NCI-H524 treated with DMSO at 0.1 percent for 48 hours (cell line): Measurements from ENCODE around the gene RPP30.
"Not testable (repeated sequence)": the region's sequence is repeated elsewhere in the genome, so short reads cannot be mapped to it uniquely, and the experiment has no call there.

Source experiments
- DNase-seq: peaks from one replicate; lab custom pipeline; 2025; lab: John Stamatoyannopoulos, UW

The RPP30 gene

DNA sequence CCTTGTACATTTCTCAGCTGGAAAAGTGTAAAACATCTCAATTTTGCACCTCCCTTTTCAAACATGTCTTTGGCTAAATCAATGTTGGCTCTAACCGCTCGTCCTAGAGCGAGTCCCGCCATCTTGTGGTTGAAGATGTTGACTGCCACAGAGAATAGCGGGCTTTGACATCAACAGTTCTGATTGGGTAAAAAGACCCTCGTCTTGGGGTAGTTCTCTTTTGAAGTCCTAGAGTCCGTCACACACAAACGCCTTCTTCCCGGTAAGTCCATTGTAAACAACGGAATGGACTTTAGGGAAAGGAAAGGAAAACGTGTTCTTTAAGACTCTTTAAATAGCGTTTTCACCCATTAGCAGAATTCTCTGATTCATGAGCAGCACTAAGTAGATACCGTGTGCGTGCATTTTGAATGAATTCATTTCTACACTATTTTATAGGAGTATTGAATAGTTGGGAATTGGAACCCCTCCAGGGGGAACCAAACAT is 452 bp upstream of the RPP30 start:
- no peak for DNase-seq

DNA sequence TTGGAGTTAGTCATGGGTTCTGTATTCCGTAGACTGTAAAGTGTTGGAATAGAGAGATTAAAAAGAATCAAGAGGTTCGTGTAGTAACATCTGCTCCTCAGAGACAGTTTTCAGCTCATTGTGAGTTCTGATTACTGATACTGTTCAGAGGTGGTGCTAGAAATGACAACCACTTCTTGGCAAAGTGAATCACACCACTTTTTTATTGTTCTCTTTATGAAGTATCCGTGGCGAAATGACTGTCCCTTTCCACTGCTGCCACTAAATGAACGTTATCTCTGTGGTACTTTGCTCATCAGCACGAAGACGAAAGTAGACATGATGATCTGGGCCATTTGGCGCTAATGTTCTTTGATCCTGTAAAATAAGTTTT is 860 bp downstream of the RPP30 start:
- no peak for DNase-seq

DNA sequence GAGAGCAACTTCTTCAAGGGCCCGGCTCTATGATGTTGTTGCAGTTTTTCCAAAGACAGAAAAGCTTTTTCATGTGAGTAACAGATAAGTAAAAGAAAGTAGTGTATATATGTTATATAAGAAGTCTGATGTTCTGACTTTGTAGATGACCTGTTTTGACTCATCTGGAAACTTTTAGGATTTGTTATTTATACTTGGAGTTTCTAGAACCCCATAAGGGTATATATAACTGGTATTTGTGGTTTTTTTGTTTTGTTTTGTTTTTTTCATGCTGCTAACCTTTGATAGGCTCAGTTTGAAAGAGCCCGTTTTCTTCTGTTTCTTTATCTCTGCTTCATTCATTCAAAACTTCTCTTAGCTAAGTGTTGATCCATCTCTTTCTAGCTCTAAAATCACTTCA is 7.3 kb downstream of the RPP30 start:
- no peak for DNase-seq

DNA sequence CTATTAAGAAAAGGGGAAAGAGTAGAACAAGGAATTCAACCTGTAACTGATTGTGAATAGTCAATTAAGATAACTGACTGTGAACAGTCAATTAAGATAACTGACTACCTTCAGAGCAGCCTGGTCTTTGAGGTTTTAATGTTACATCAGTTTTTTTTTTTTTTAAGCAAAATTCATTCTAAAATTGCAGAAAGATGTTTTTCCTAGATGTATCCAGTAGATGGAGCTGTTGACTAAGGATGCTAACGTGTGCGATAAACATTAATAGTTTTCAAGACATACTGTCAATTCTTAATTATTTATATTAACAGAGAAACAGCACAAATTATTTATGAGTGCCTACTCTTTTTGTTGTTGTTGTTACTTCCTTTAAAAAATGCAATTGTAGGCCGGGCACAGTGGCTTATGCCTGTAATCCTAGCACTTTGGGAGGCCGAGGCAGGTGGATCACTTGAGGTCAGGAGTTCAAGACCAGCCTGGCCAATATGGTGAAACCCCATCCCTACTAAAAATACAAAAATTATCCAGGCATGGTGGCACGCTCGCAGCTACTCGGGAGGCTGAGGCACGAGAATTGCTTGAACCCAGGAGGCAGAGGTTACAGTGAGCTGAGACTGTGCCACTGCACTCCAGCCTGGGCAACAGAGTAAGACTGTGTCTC is 8.4 kb downstream of the RPP30 start:
- not testable (repeated sequence) for DNase-seq

DNA sequence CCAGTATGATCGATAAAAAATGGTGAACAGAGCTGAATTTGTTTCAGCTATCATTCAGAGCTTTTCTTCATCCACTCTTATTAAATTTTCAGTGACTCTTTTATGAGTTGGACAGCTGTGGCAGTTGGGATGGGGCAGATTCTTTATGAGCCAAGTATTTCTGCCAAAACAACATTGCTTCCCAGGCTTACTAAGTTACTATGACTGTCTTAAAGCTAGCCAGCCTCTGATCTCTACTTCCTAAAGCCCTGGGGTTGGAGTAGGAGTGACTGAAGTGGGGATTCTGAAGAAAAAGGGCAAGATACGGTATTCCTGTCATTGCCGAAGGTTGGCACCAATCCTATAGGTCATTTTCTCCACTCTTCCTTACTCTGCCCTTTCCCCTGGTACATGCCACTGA is 12.7 kb downstream of the RPP30 start:
- DNase-seq, result no peak

DNA sequence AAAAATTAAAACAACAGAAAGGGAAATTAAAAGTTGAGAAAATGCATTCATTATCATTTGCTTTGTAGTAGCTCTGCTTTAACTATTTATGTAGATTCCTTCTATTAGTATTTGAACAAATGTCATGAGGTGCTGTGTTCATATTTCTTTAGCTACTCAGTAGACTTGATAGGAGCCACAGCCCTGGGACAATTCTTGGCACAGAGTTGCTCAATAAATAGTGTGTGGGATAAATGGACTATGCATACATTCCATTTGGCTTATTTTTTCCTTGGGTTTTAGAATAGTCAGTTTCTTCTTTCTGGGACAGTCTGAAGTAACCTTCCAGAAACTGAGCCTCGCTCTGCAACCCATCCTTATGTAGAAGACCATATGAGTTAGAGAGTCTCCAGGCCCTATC is 13.4 kb downstream of the RPP30 start:
- DNase-seq, result no peak

DNA sequence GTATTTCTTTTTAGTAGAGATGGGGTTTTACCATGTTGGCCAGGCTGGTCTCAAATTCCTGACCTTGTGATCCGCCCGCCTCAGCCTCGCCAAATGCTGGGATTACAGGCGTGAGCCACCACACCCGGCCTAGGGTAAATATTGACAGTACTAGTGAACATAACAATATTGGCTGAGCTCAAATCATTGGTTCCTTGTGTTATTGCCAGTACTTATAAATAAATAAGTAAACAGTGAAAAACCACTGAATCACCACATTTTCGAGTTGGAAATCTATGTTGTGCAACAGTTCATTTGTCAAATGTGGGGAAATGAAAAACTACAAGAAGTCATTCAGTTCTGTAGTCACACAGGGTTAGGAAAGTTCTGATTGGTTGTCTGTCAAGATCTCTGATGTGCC is 15.8 kb downstream of the RPP30 start:
- no peak for DNase-seq

DNA sequence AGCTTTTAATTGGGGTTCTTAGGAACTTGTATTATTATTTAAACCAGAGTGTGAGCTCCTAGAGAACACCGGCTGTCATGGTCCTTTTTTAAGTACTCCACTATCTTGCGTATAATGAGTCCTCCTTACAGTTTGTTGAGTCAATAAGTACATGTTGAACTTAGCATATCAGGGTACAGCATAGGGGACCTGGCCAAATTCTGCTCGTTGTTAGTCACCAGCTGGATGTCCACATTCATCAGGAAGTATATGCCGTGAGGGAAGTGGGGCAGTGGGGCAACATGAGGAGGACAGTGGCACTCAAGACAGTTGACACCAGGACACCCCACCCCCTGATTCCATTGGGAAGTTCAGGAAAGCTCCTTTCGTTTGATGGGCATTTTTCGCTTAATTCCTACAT is 16.6 kb downstream of the RPP30 start:
- DNase-seq, result no peak

DNA sequence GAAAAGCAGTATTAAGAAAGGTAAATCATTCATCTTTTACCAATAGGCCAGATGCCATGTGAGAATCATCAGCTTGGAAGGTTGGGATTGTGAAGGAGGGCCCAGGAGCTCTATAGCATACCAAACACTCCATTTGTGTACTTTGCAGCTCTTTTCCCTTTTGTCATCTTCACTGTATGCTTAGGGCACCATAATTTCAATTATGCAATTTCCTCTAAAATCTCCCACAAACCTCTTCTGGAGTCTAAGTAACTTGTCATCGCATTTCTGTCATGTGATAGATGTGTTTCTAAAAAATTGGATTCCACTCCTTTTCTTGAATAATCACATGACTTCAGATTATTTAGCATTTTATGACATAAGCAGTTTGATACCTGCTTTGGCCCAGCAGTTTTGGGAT is 17.9 kb downstream of the RPP30 start:
- no peak for DNase-seq

DNA sequence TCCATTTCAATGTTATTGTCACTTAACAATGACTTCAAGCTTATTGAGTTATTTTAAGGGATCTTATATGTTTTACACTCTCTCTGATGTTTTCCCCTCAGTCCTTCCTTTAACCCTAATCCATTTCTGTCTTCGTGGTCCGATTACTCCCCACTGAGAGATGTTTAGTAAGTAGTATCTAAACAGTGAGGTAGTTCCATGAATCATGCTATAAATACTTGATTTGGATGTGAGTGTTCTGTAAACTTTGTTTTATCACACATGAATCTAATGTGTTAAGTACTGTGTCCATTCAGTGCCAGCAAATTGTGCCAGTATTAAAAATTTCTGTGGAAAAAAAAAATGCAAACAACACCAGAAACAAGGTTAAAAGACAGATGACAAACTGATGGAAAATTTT is 18.6 kb downstream of the RPP30 start:
- no peak for DNase-seq

DNA sequence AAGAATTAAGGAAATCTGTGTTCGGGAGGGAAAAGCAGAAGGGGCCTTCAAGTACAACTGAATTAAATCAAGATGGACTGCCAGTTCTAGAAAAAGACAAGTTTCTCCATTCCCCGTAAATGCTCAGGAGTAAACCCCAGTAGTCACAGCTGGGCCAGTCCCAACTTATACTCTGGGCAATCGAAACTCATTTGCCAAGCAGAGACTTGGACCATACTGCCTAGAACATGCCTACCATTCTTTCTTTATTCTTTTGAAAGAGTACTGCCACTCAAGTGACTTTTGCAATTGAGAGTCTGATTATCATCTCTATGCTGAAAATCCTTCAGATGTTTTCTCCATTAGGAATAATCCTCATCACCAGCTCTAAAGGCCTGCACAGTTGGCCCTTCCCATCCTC is 21.4 kb downstream of the RPP30 start:
- DNase-seq, result no peak

DNA sequence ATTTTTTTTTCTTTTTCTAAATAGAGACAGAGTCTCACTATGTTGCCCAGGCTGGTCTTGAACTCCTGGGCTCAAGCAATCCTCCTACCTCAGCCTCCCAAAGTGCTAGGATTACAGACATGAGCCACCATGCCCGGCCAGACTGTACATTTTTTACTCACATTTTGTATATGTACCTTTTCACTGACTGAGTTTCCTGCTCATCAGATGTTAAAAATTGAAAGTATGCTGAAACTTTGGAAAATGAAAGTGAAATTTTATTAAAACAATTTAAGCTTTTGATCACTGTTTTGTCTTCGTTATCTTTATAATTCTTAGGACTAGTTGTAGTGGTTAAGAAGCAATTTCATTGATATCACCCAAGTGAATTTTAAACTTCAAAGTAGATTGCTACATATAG is 25.1 kb downstream of the RPP30 start:
- not testable (repeated sequence) for DNase-seq

DNA sequence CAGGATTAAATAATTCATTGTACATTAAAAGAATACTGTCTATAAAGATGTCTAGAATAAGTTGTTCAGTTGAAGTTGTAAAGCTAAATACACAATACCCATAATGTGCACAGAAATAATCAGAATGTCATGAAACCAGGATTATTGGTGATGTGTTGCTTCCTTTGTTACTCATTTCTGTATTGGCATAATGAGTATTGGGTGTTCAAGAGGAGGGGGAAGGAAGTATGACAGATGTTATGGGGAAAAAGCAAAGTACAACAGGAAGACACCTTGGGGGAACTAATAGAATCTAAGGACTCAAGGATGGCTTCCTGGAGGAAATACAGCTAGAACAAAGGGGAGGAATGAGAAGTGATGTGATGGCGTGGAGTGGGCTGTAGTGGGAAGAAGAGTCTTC is 34.2 kb downstream of the RPP30 start:
- DNase-seq, result no peak

DNA sequence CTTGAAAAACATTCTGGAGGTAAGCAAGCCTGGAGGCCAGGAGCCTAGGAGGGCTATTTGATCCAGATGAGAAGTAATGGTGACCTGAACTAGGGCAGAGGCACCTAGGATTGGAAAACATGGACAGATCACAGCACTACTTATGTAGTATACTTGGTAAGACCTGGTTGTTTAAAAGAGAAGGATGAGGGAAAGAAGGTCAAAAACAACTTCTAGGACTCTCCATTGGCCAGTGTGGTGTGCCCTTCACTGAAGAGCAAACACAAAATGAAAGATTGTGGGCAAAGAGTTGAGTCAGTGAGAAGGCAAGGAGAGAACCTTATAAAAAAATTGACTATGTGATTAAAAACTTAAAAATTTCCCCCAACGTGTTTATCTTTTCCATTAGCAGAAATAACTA is 34.8 kb downstream of the RPP30 start:
- DNase-seq, result no peak

DNA sequence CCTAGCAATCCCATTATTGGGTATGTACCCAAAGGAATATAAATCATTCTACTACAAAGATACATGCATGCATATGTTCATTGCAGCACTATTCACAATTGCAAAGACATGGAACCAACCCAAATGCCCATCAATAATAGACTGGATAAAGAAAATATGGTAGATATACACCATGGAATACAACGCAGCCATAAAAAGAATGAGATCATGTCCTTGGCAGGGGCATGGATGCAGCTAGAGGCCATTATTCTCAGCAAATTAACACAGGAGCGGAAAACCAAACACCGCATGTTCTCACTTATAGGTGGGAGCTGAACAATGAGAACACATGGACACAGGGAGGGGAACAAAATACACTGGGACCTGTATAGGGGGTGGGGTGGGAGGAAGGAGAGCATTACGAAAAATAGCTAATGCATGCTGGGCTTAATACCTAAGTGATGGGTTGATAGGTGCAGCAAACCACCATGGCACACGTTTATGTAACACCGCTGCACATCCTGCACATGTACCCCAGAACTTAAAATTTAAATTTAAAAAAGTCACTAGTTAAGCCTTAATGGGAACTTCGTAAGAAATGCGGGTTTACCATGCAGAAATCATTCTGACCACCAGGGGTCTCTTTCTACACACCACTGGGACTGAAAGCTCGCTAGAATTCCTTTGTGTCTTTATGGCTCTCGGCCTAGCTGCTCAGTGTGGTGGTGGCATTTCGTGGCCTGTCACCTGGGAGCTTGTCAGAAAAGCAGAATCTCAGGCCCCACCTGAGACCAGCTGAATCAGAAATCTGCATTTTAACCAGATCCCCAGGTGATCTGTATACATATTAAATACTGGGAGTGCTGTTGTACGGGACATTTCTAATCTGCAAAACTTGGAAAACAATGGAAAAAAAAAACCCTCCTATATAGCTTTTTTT is 39.6 kb downstream of the RPP30 start:
- DNase-seq, result peak; percentile 0

DNA sequence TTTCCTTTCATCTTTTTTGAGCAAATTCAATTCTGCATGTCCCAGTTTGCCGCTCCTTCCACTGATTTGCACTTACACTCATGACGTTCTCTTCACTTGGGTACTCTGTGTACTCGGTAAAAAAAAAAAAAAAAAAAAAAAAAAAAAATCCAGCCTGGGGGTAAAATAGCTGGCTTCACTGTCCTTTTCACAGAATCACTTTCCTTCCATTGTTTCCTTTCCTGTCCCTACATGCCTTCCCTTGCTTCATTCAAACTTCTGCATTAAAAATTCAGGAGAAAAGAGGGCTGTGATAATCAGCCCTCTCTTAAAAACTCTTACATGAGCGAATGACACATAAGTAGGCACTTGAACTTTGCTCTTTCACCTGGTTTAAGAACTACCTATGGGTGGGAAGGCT is 40.4 kb downstream of the RPP30 start:
- no peak for DNase-seq

DNA sequence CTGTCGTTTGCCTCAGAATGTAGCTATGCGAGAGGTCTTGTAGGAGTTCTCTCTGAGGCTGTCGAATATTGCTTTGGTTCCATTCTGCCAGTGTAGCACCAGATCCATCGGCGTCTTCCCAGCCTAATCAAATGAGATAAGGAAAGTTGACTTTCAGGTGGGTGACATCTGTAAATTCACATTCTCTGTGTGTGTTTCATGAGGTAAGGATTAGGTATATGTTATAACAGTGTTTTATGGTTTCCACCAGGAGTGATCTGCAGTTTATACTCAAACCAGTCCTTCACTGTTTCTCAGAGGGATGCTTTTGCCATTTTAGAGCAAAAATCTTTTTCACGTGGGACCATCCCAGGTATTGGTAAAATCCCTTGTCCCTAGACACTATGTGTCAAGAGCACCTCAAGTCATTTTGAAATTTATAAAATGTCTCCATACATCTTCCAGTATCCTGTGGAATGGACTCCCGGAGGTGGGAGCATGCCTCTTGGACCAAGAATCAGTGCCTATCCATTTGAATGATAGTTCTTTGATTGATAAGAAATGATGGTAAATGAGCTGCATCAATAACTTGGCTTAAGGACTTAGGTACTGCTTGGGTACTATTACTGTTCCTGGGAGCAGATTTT is 41.2 kb downstream of the RPP30 start:
- no peak for DNase-seq

DNA sequence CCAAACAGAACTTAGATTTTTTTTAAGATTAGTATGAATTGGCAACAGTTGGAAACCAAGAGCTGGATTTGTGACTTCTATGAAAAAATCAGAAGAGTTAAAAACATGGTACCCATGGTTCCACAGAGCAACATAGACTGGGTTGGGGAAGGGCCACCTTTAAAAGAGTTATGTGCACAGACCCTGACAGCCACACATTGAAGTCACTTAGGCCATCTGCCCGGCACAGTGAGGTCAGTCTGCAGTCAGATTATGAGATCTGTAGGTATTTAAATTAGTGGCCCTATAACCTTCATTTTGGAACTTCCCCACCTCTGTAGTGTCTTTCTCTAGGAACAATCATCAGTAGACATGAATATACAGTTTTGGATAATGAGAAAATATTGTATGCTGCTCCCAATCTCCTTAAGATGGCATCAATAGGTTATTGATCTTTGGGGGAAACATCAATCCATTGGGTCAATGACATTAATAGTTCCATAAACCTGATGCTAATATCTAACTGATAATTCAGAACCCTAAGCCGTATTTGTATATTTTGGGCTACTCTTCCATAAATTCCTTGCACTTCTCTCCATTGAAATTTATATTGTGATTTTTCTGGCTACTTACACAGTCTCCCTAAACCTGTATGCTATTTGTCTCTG is 42.1 kb downstream of the RPP30 start:
- no peak for DNase-seq

DNA sequence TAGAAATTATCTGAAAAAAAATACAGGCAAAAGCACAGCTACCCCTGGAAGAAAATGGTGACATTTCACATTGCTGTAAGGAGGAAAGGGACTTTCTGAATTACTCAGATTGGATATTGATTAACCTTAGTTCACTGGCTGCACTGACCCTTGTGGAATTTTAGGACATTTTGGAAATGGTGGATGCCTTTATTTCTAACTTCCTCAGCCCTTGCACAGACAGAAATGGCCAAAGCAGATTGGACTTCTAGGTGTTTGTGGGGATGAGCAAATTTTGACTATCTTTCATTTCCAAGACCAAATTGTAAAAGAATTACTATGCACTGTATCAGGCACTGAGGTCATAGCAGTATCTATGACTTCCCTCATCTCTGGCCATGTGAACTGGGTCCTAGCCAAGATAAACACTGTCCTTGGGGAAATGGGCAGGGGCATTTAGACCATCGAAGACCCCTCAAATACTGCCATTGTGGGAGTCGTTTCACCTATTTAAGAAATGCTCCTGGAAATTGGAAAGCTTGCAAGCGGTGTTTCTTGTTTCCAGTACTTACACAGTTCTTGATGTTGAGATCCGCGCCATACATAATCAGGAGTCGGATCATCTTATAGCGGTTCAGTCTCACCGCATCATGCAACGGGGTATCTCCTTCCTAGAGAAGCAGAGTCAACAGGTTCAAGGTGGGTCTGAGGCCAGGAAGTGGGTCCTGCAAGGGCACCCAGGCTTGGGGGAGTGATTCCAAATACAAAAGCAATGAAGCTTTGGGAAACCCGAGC is 43.4 kb downstream of the RPP30 start:
- no peak for DNase-seq

DNA sequence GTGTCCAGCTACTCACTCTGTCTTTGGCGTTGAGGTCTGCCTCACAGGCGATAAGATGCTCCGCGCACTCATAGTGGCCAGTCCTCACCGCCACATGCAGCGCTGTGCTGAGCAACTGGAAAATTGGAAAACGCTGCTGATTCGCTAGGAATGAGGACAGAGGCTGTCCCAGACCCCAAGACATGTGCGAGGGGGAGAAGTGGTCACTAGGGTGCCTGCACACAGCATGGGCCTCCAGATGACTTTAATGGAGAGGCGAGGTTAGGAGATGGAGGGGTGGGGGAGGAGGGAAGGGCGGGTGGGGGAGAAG is 43.9 kb downstream of the RPP30 start:
- no peak for DNase-seq

DNA sequence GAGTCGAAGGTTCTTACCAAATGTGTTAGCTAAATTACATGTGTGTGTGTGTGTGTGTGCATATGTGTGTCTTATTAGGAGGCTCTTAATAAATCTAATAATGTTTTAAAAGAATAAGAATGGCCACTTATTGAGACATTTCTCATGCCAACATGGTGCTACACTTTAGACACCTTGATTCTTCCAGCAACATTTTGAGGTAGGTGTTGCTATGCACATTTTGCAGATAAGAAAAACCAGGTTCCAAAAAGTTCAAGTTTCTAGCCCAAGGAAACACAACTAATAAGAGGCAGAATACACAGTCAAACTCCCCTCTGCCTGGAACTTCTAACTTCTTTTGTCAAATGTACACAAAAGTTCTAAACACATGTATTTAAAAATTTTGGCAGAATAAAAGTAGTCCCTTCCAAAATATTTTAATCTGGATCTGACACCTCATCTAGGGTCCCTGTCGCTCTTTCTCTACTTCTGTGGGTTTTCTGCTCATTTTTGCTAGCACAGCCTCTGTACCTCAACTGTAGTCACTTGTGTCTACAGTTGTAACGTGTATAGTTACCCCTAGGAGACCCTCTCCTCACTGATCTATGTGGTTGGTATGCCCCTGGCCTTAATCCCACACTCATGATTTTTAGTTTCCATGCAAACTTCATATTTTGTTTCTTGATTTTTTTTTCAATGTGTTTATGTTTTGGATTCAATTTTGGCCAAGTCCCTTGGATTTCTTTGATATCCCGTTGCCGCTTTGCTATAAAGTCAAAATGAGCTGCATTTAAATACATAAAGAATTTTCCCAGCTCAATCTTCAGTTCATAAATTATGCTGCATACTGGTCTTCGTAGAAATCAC is 44.8 kb downstream of the RPP30 start:
- DNase-seq, result no peak
